ENCODE data around the gene ASIC5. TPM values are rescaled to one million over a fixed set of nuclear protein-coding genes. Genes with fewer than 3 reads are reported as not detected.
"Not testable (repeated sequence)": the region's sequence is repeated elsewhere in the genome, so short reads cannot be mapped to it uniquely, and the experiment has no call there.

The ASIC5 gene
- total RNA-seq, 1 experiment from 2014 or later: not detected

- Mint-ChIP-seq H3K4me3 (ENCODE audit: unreplicated experiment) (no peak overlapping the region), H3K27me3 (ENCODE audit: insufficient read depth, unreplicated experiment) (no peaks in the 10 kb centered on the region), H3K36me3 (ENCODE audit: insufficient read depth, unreplicated experiment) (no peaks in the 10 kb centered on the region), H3K27ac (ENCODE audit: unreplicated experiment) (no peak overlapping the region), H3K4me1 (ENCODE audit: low read depth, unreplicated experiment) (peaks cover 14% of the 10 kb centered on the region), H3K9me3 (ENCODE audit: unreplicated experiment) (peaks cover 11% of the 10 kb centered on the region)
- Histone ChIP-seq H3K36me3 (ENCODE audit: control insufficient read depth, insufficient read depth, low read length) (no peaks in the 10 kb centered on the region), H3K4me3 (ENCODE audit: low read depth, low read length) (no peak overlapping the region), H3K4me1 (peaks cover 34% of the 10 kb centered on the region), H3K9me3 (peaks cover 4% of the 10 kb centered on the region), H3K27me3 (replicated peaks; ENCODE audit: control insufficient read depth, insufficient read depth, low read length) (no peaks in the 10 kb centered on the region)
- intact Hi-C loops (cut with micrococcal nuclease; ENCODE audit: unreplicated experiment): loop anchor here (5.0 kb wide), 2 partner anchors 41 to 64 kb away; no protein-coding TSS in a partner anchor
- TF ChIP-seq CTCF (IDR thresholded peaks at IDR 0.05; ENCODE audit: insufficient read depth in 1 of 2, low read depth in 1 of 2, low read length in 1 of 2, severe bottlenecking in 1 of 2, unreplicated experiment in 1 of 2): no peak
- BruUV-seq (replicated peaks): no TSS peak
- CTCF ChIA-PET: no interaction called here
- no peak for DNase-seq
- POLR2A ChIA-PET: no interaction called here
Observed at GRCh38 chr4:155901013-155901412, 34.9 kb upstream of the ASIC5 start.

GRCh38 chr4:155900381-155900780 lies 34.3 kb upstream of the ASIC5 start:
- Mint-ChIP-seq H3K4me3 (ENCODE audit: unreplicated experiment) (no peak overlapping the region), H3K36me3 (ENCODE audit: insufficient read depth, unreplicated experiment) (no peaks in the 10 kb centered on the region), H3K27me3 (ENCODE audit: insufficient read depth, unreplicated experiment) (no peaks in the 10 kb centered on the region), H3K27ac (ENCODE audit: unreplicated experiment) (no peak overlapping the region), H3K4me1 (ENCODE audit: low read depth, unreplicated experiment) (peaks cover 14% of the 10 kb centered on the region), H3K9me3 (ENCODE audit: unreplicated experiment) (peaks cover 11% of the 10 kb centered on the region)
- intact Hi-C loops (cut with micrococcal nuclease; ENCODE audit: unreplicated experiment): loop anchor here (5.0 kb wide), 2 partner anchors 42 to 63 kb away; no protein-coding TSS in a partner anchor
- peaks cover 34% of the 10 kb centered on the region for H3K4me1 ChIP-seq
- TF ChIP-seq CTCF (IDR thresholded peaks at IDR 0.05; ENCODE audit: insufficient read depth in 1 of 2, low read depth in 1 of 2, low read length in 1 of 2, severe bottlenecking in 1 of 2, unreplicated experiment in 1 of 2): no peak
- peaks cover 4% of the 10 kb centered on the region for H3K9me3 ChIP-seq
- BruUV-seq (replicated peaks): no TSS peak
- DNase-seq: no peak
- no peaks in the 10 kb centered on the region for H3K27me3 ChIP-seq (replicated peaks; ENCODE audit: control insufficient read depth, insufficient read depth, low read length)
- H3K36me3 ChIP-seq (ENCODE audit: control insufficient read depth, insufficient read depth, low read length): no peaks in the 10 kb centered on the region
- ChIA-PET CTCF (no interaction called here), POLR2A (no interaction called here)
- H3K4me3 ChIP-seq (ENCODE audit: low read depth, low read length): no peak overlapping the region

GRCh38 chr4:155899891-155900290 lies 33.8 kb upstream of the ASIC5 start:
- POLR2A ChIA-PET: no interaction called here

GRCh38 chr4:155898371-155898770 lies 32.3 kb upstream of the ASIC5 start:
- peaks cover 14% of the 10 kb centered on the region for H3K4me1 ChIP-seq
- intact Hi-C loops (cut with micrococcal nuclease; ENCODE audit: unreplicated experiment); H3K4me3 Mint-ChIP-seq (ENCODE audit: unreplicated experiment); H3K4me3 ChIP-seq (ENCODE audit: low read depth, low read length); H3K27me3 ChIP-seq (replicated peaks; ENCODE audit: control insufficient read depth, insufficient read depth, low read length); H3K27me3 Mint-ChIP-seq (ENCODE audit: insufficient read depth, unreplicated experiment); H3K36me3 Mint-ChIP-seq (ENCODE audit: insufficient read depth, unreplicated experiment); H3K27ac Mint-ChIP-seq (ENCODE audit: unreplicated experiment); H3K9me3 ChIP-seq; DNase-seq; H3K4me1 Mint-ChIP-seq (ENCODE audit: low read depth, unreplicated experiment); POLR2A ChIA-PET; CTCF ChIA-PET; BruUV-seq (replicated peaks); H3K36me3 ChIP-seq (ENCODE audit: control insufficient read depth, insufficient read depth, low read length): not testable (repeated sequence)
- peaks cover 20% of the 10 kb centered on the region for H3K9me3 Mint-ChIP-seq (ENCODE audit: unreplicated experiment)

More at GRCh38 chr4:155899891-155900290, 33.8 kb upstream of the ASIC5 start:
- H3K36me3 ChIP-seq (ENCODE audit: control insufficient read depth, insufficient read depth, low read length): no peaks in the 10 kb centered on the region
- intact Hi-C loops (cut with micrococcal nuclease; ENCODE audit: unreplicated experiment): loop anchor here (5.0 kb wide), 2 partner anchors 42 to 63 kb away; no protein-coding TSS in a partner anchor
- no peak overlapping the region for H3K4me3 ChIP-seq (ENCODE audit: low read depth, low read length)
- H3K27me3 ChIP-seq (replicated peaks; ENCODE audit: control insufficient read depth, insufficient read depth, low read length): no peaks in the 10 kb centered on the region
- CTCF ChIA-PET: no interaction called here
- H3K36me3 Mint-ChIP-seq (ENCODE audit: insufficient read depth, unreplicated experiment): no peaks in the 10 kb centered on the region
- H3K4me1 Mint-ChIP-seq (ENCODE audit: low read depth, unreplicated experiment): peaks cover 14% of the 10 kb centered on the region
- no peak overlapping the region for H3K4me3 Mint-ChIP-seq (ENCODE audit: unreplicated experiment)
- no peak overlapping the region for H3K27ac Mint-ChIP-seq (ENCODE audit: unreplicated experiment)
- peaks cover 11% of the 10 kb centered on the region for H3K9me3 Mint-ChIP-seq (ENCODE audit: unreplicated experiment)
- no peaks in the 10 kb centered on the region; the same call in 1 of the 2 replicates for H3K9me3 ChIP-seq
- no peak for TF ChIP-seq CTCF (IDR thresholded peaks at IDR 0.05; ENCODE audit: insufficient read depth in 1 of 2, low read depth in 1 of 2, low read length in 1 of 2, severe bottlenecking in 1 of 2, unreplicated experiment in 1 of 2)
- peaks cover 30% of the 10 kb centered on the region for H3K4me1 ChIP-seq
- DNase-seq: no peak
- BruUV-seq (replicated peaks): no TSS peak
- H3K27me3 Mint-ChIP-seq (ENCODE audit: insufficient read depth, unreplicated experiment): no peaks in the 10 kb centered on the region

Measured in Caco-2 (cell line).